Activated T-helper 2 cell treated with anti-CD3 and anti-CD28 coated beads, Interferon-gamma antibody, Interleukin-2, Interleukin-4, amounts not matched to agents 10 μg/mL and 5 μg/mL and 100 μg/mL, durations not matched to agents 14 hours and 24 hours and 36 hours (primary cell): ENCODE data around the gene FAU. TPM values are rescaled to one million over a fixed set of nuclear protein-coding genes. Genes with fewer than 3 reads are reported as not detected.

Experiments
- DNase-seq: peaks from one replicate; pipeline ENCODE4 v3.0.0; 2021; ENCODE audit warnings: low spot score
- H3K27ac Mint-ChIP-seq: one replicate; pipeline ENCODE4 v1.8.0; 2021; ENCODE audit warnings: mixed read lengths
- H3K27me3 Mint-ChIP-seq: one replicate; pipeline ENCODE4 v1.8.0; 2021; ENCODE audit warnings: low read depth, mixed read lengths
- H3K36me3 Mint-ChIP-seq: one replicate; pipeline ENCODE4 v1.8.0; 2021; ENCODE audit warnings: low read depth, mixed read lengths
- H3K4me1 Mint-ChIP-seq: one replicate; pipeline ENCODE4 v1.8.0; 2021; ENCODE audit warnings: low read depth, mixed read lengths
- H3K4me3 Mint-ChIP-seq: one replicate; pipeline ENCODE4 v1.8.0; 2021; ENCODE audit warnings: low read depth, mild to moderate bottlenecking, moderate library complexity, mixed read lengths
- H3K9me3 Mint-ChIP-seq: one replicate; pipeline ENCODE4 v1.8.0; 2021; ENCODE audit warnings: mixed read lengths
- intact Hi-C: fragments of 100-400 bp; cut with micrococcal nuclease; formaldehyde crosslinking; loops from one replicate; pipeline ENCODE4 v1.15.1; 2023
- total RNA-seq: library from RNA; stranded (reverse); gene quantifications from 2 replicates; pipeline ENCODE4 v1.2.3, GENCODE V29; 2022

FAU gene
- total RNA-seq, 1 donor from 2014 or later, result 1,034 TPM

DNA sequence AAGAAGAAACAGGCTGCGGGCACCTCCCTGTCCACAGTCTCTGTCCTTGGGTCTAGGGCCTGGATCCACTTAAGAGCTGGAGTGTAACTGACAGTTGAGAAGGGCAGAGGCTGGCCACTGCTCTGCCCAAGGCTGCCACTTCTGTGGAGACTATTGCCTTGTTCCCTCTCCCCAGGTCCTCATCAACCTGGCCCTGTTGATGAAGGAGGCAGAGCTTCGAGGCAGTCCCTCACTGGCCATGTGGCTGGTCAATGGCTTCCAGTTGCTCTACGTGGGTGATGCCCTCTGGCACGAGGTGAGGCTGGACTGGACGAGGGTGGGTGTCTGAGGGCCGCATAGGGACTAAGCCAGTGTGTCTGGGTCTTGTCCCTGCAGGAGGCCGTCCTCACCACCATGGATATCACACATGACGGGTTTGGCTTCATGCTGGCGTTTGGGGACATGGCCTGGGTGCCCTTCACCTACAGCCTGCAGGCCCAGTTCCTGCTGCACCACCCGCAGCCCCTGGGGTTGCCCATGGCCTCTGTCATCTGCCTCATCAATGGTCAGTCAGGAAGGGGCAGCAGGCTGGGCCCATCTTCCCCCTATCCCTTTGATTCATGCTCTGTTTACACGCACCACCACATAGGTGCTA, 7.3 kb downstream of the FAU start:
- Mint-ChIP-seq H3K27me3 (no peaks in the 10 kb centered on the region), H3K36me3 (peaks cover 42% of the 10 kb centered on the region), H3K4me3 (peak overlapping the region; percentile 21), H3K4me1 (peaks cover 34% of the 10 kb centered on the region), H3K27ac (no peak overlapping the region), H3K9me3 (no peaks in the 10 kb centered on the region)
- intact Hi-C loops, result loop anchor here (5.0 to 10.0 kb wide), 5 partner anchors 87 to 460 kb away; partner anchors contain the start of genes ATG2A, DPF2, EHBP1L1 and FAM89B
- DNase-seq, result no peak

DNA sequence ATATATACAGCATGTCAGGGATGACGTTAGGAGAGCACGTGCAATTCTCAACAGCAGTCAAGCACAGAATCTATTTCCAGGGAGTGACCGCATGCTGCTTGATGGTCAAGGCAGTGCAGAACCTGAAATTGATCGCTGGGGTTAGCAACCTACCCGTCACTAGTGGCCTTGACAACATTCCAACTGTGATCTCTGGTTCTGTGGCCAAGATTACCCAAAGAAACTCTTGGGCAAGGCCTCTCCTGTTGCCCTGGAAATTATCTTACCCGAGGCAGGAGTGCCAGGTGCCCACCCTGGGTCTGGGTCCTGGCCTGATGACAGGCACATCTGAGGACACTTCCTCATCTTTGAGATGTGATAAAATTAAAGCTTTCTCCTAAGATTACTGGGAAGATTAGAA, 8.1 kb downstream of the FAU start:
- intact Hi-C loops, result loop anchor here (5.0 to 10.0 kb wide), 4 partner anchors 87 to 461 kb away; partner anchors contain the start of genes ATG2A, DPF2, EHBP1L1 and FAM89B
- Mint-ChIP-seq H3K27me3 (no peaks in the 10 kb centered on the region), H3K9me3 (no peaks in the 10 kb centered on the region), H3K4me1 (peaks cover 32% of the 10 kb centered on the region), H3K27ac (peak overlapping the region; percentile 15), H3K36me3 (peaks cover 38% of the 10 kb centered on the region), H3K4me3 (peak overlapping the region; percentile 88)
- no peak for DNase-seq

DNA sequence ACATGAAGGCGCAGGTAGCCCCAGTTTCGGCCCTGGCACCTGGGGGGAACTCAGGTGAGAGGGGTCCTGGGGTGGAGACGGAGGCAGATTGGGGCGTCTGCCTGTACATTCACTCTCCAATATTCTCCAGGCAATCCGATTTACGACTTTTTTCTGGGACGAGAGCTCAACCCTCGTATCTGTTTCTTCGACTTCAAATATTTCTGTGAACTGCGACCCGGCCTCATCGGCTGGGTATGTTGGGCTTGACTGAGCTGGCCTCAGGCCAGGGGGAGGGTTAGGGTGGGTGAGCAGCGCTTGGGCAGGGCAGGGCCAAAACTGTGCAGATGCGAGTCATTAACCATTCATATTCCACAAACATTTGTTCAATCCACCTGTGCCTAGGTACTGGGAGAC, 8.6 kb downstream of the FAU start:
- Mint-ChIP-seq H3K4me1 (peaks cover 27% of the 10 kb centered on the region), H3K27ac (peak overlapping the region; percentile 72), H3K27me3 (no peaks in the 10 kb centered on the region), H3K9me3 (no peaks in the 10 kb centered on the region), H3K36me3 (peaks cover 33% of the 10 kb centered on the region), H3K4me3 (peak overlapping the region; percentile 88)
- intact Hi-C loops, result loop anchor here (5.0 to 10.0 kb wide), 4 partner anchors 86 to 461 kb away; partner anchors contain the start of genes ATG2A, DPF2, EHBP1L1 and FAM89B
- DNase-seq, result no peak

DNA sequence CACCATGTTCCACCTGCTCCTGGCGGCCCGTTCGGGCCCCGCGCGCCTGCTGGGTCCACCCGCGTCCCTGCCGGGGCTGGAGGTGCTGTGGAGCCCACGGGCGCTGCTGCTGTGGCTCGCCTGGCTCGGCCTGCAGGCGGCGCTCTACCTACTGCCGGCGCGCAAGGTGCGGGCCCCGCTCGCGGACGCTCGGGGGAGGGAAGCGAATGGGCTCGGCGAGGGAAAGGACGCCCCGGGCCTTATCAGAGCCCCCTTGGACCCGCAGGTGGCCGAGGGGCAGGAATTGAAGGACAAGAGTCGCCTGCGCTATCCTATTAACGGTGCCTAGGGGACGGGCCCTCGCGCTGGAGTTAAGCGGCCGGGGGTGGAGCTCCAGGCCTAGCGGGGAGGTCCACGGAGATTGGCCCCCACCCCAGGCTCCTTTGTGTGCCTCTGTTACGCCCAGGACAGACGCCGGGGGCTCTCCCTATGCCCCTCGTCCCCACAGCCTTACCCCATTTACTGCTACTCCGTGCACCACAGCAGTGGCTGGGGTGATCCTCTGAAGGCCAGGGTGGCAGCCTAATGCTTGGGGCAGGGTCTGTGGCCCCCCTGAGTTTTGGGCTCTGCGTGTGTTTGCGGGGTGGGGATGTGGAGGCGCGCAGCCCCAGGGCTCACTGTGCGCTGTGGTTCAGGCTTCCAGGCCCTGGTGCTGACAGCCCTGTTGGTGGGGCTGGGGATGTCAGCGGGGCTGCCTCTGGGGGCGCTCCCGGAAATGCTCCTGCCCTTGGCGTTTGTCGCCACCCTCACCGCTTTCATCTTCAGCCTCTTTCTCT, 9.2 kb downstream of the FAU start:
- Mint-ChIP-seq H3K4me3 (peak overlapping the region; percentile 88), H3K36me3 (peaks cover 27% of the 10 kb centered on the region), H3K9me3 (no peaks in the 10 kb centered on the region), H3K27me3 (no peaks in the 10 kb centered on the region), H3K4me1 (peaks cover 25% of the 10 kb centered on the region), H3K27ac (peak overlapping the region; percentile 72)
- intact Hi-C loops, result loop anchor here (5.0 to 10.0 kb wide), 4 partner anchors 85 to 462 kb away; partner anchors contain the start of genes ATG2A, DPF2, EHBP1L1 and FAM89B
- DNase-seq, result peak; percentile 73

DNA sequence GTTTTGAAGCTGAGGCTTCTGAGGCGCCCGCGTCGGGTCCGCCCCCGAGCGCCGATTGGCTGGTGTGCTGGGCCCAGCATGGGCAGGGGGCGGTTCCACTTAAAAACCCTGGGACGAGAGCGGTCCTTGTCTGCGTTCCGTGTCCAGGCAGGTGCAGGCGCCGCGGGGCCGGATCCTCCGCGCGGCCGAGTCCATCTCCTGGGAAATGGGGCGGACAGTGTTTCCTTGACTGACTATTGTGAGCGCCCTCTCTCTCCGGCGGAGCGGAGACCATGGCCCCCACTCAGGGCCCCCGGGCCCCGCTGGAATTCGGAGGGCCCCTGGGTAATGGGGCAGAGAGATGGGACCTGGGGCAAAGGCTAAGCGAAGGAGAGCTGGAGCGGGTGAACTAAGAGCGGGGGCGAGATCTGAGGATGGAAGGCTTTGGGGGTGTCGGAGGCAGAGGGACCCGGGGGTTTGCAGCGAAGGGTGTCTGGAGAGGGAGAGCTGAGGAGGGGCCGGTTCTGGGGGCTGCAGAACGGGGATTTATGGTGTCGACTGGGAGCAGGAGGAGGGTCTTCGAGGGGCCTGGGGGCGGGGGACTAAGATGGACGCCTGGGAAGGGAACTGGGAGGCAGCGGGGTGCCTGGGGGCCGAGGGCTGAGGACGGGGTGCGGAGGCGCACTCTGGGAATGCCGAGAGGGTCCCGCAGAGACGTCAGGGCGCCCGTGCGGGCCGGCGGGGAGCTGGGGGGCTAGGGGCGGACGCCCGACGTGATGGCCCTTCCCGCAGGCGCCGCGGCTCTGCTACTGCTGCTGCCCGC, 10.0 kb downstream of the FAU start, which contains the start of gene TM7SF2:
TSS of gene TM7SF2 (plus strand) at position 129 of the 802 bp plus-strand sequence. CDS start at position 273, 144 bp downstream.
- Mint-ChIP-seq H3K9me3 (no peaks in the 10 kb centered on the region), H3K27me3 (no peaks in the 10 kb centered on the region), H3K27ac (peak within 1 kb of the TSS; percentile 73), H3K4me1 (peaks cover 25% of the 10 kb centered on the region), H3K4me3 (peak within 1 kb of the TSS; percentile 88), H3K36me3 (peaks cover 23% of the 10 kb centered on the region)
- intact Hi-C loops, result loop anchor here (2.0 to 10.0 kb wide), 7 partner anchors 15 to 463 kb away; partner anchors contain the start of genes ATG2A, CDCA5, DPF2 and EHBP1L1
- peak; percentile 93 for DNase-seq

DNA sequence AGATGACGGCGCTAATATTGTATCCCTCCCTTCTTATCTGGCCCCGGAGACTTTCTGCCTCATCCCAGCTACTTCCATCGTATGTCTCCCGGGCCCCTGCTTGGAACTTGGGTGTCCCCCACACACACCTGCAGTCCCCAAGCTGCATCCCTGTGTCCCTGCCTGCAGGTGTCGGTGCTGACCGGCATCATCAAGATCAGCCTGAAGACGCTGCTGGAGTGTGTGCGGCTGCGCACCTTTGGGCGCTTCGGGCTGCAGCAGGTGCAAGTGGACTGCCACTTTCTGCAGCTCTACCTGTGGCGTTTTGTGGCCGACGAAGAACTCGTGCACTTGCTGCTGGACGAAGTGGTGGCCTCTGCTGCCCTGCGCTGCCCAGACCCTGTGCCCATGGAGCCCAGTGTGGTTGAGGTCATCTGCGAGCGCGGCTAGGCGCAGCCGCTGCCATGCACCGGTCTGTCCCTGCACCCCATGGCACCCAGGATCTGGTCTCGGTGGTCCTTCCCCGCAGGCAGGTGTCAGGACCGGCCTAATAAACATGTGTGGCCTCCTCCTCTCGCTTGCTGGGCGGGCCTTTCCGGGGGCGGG, 10.7 kb downstream of the FAU start:
- Mint-ChIP-seq H3K4me1 (peaks cover 25% of the 10 kb centered on the region), H3K27ac (peak overlapping the region; percentile 42), H3K4me3 (peak overlapping the region; percentile 88), H3K9me3 (no peaks in the 10 kb centered on the region), H3K36me3 (peaks cover 27% of the 10 kb centered on the region), H3K27me3 (no peaks in the 10 kb centered on the region)
- intact Hi-C loops, result loop anchor here (2.0 to 10.0 kb wide), 7 partner anchors 14 to 464 kb away; partner anchors contain the start of genes ATG2A, CDCA5, DPF2 and EHBP1L1
- DNase-seq, result no peak

DNA sequence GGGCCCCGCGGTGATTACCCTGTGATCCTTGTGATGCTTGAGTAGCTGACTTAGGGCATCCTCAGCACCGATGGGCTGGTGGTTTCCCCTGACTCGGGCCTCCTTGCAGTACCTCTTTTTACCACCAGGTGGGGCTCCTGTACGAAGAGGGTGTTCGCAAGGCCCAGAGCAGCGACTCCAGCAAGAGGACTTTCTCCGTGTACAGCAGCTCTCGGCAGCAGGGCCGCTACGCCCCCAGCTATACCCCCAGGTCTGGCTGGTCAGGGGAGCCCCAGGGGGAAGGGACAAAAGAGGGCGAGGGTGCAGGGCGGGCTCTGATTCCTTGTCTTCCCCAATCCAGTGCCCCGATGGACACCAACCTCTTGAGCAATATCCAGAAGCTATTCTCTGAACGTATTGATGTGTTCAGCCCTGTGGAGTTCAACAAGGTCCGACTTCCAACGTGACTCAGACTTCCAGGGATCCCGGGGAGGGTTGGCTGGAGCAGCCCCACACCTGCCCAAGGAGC, 11.5 kb downstream of the FAU start:
- intact Hi-C loops, result loop anchor here (2.0 to 10.0 kb wide), 7 partner anchors 14 to 464 kb away; partner anchors contain the start of genes ATG2A, CDCA5, DPF2 and EHBP1L1
- Mint-ChIP-seq H3K27ac (no peak overlapping the region), H3K9me3 (no peaks in the 10 kb centered on the region), H3K4me3 (no peak overlapping the region), H3K27me3 (no peaks in the 10 kb centered on the region), H3K36me3 (peaks cover 26% of the 10 kb centered on the region), H3K4me1 (peaks cover 25% of the 10 kb centered on the region)
- peak; percentile 90 for DNase-seq

DNA sequence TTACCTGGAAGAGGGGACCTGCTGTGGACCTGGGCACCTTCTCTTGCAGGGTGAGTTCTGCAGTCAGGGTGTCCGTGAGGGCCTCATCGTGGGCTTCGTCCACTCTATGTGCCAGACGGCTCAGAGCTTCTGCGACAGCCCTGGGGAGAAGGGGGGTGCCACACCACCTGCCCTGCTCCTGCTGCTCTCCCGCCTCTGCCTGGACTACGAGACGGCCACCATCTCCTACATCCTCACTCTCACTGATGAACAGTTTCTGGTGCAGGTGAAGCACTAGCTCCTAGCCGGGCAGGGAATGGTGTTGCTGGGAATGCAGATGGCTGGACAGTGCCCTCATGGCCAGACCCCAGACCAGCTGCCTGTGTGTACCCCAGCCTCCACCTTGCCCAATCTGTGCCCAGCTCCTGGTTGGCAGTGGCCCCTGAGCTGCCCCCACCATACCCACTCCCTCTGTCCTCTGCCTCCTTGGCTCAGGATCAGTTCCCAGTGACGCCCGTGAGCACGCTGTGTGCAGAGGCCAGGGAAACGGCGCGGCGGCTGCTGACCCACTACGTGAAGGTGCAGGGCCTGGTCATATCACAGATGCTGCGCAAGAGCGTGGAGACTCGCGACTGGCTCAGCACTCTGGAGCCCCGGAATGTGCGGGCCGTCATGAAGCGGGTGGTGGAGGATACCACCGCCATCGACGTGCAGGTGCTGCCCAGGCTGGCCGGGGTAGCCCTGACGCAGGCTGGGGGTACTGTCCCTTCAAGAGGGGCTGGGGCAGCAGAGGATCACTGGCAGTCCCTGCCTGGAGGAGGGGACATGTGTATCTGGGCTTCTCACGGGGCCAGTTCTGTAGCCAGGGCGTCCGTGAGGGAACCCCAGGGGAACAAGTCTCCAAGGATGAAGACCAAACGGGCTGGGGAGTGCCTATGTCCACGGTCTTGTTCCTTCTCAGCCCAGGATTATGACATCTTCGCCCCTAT, 12.4 kb downstream of the FAU start:
- H3K27me3 Mint-ChIP-seq, result no peaks in the 10 kb centered on the region
- H3K9me3 Mint-ChIP-seq, result no peaks in the 10 kb centered on the region
- peaks cover 30% of the 10 kb centered on the region for H3K36me3 Mint-ChIP-seq
- H3K4me1 Mint-ChIP-seq, result peaks cover 30% of the 10 kb centered on the region
- no peak for DNase-seq
- intact Hi-C loops, result loop anchor here (2.0 to 10.0 kb wide), 7 partner anchors 13 to 465 kb away; partner anchors contain the start of genes ATG2A, CDCA5, DPF2 and EHBP1L1
- no peak overlapping the region for H3K4me3 Mint-ChIP-seq
- no peak overlapping the region for H3K27ac Mint-ChIP-seq

DNA sequence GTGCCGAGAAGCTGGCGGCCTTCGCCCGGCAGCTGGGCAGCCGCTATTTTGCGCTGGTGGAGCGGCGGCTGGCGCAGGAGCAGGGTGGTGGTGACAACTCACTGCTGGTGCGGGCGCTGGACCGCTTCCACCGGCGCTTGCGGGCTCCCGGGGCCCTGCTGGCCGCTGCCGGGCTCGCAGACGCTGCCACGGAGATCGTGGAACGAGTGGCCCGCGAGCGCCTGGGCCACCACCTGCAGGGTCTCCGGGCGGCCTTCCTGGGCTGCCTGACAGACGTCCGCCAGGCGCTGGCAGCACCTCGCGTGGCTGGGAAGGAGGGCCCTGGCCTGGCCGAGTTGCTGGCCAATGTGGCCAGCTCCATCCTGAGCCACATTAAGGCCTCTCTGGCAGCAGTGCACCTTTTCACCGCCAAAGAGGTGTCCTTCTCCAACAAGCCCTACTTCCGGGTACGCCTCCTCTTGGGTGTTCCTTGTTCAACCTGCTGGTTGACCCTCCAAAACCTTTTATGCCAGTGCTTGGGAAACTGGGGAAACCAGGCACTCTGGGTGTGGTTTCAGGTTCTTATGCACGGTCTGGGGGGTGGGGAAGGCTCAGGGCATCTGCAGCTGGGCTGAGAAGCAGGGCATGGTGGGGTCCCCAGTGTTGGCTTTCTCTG, 13.3 kb downstream of the FAU start:
- H3K27ac Mint-ChIP-seq, result no peak overlapping the region
- peaks cover 27% of the 10 kb centered on the region for H3K36me3 Mint-ChIP-seq
- DNase-seq, result no peak
- H3K9me3 Mint-ChIP-seq, result no peaks in the 10 kb centered on the region
- peaks cover 27% of the 10 kb centered on the region for H3K4me1 Mint-ChIP-seq
- intact Hi-C loops, result no loop called here
- H3K27me3 Mint-ChIP-seq, result no peaks in the 10 kb centered on the region
- no peak overlapping the region for H3K4me3 Mint-ChIP-seq

DNA sequence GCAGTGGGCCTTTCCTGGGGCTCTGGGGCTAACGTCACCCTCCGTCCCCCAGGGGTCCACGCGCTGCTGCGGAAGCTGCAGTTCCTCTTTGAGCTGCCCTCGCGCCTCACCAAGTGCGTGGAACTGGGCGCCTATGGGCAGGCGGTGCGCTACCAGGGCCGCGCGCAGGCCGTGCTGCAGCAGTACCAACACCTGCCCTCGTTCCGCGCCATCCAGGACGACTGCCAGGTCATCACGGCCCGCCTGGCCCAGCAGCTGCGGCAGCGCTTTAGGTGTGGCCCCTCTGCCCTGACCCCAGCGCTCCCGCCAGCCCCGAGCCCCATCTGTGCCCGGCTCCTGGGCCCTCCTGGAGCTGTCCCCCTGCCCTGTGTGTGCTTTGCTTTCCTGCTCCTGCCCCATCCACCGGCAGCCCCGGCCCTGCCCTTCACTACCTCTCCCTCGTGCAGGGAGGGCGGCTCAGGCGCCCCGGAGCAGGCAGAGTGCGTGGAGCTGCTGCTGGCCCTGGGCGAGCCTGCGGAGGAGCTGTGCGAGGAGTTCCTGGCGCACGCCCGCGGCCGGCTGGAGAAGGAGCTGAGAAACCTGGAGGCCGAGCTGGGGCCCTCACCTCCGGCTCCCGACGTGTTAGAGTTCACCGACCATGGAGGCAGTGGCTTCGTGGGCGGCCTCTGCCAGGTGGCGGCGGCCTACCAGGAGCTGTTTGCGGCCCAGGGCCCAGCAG, 14.0 kb downstream of the FAU start:
- H3K27me3 Mint-ChIP-seq, result no peaks in the 10 kb centered on the region
- H3K27ac Mint-ChIP-seq, result no peak overlapping the region
- peaks cover 24% of the 10 kb centered on the region for H3K4me1 Mint-ChIP-seq
- H3K36me3 Mint-ChIP-seq, result peaks cover 30% of the 10 kb centered on the region
- no peak overlapping the region for H3K4me3 Mint-ChIP-seq
- no peak for DNase-seq
- no peaks in the 10 kb centered on the region for H3K9me3 Mint-ChIP-seq
- intact Hi-C loops, result no loop called here
